Fibroblast of the aortic adventitia (primary cell): ENCODE results near the gene C3orf52. TPM values are rescaled to one million over a fixed set of nuclear protein-coding genes. Genes with fewer than 3 reads are reported as not detected.

Experiments used
- DNase-seq: peaks from one replicate; pipeline ENCODE4 v3.0.0-alpha.2; 2010; ENCODE audit warnings: low read depth
- H3K4me3 ChIP-seq: 2 replicates; pipeline ENCODE4 v1.5.1; 2011; ENCODE audit warnings: low read depth, mild to moderate bottlenecking, control low read depth, low read length, moderate library complexity
- CTCF ChIP-seq: IDR thresholded peaks from 2 replicates; pipeline ENCODE4 v1.5.1; 2011; ENCODE audit warnings: mild to moderate bottlenecking, low read length, control low read depth, inconsistent platforms; ENCODE audit not compliant: insufficient read depth
- small RNA-seq: library from RNA; depleted of rRNA; stranded (forward); fragments of <200 nt; gene quantifications from one replicate; pipeline ENCODE3, GENCODE V24; 2012
- total RNA-seq: library from RNA; depleted of rRNA; stranded (reverse); fragments of >200 nt; gene quantifications from 2 replicates; pipeline ENCODE4 v1.2.3, GENCODE V29; 2012; ENCODE audit warnings: low replicate concordance

The C3orf52 gene
- total RNA-seq, 1 donor: 10.7 TPM

GRCh38 chr3:112143689-112144088 lies 57.5 kb downstream of the C3orf52 start:
- H3K4me3 ChIP-seq: no peak overlapping the region
- DNase-seq: no peak
- TF ChIP-seq CTCF: no peak

- no peak for TF ChIP-seq CTCF
- DNase-seq: no peak
Measured at GRCh38 chr3:112149136-112149535, 62.9 kb downstream of the C3orf52 start.

GRCh38 chr3:112167758-112168157 lies 81.6 kb downstream of the C3orf52 start:
- H3K4me3 ChIP-seq: no peak overlapping the region
- DNase-seq: no peak
- TF ChIP-seq CTCF: no peak

More at GRCh38 chr3:112149136-112149535, 62.9 kb downstream of the C3orf52 start:
- no peak overlapping the region for H3K4me3 ChIP-seq

Small RNA genes lying within 50 kb of the gene (small RNA-seq; reads per million reads assigned to genes)
- not detected for gene MIR567

Other genes with a start within 250 kb of the C3orf52 start
- gene PHLDB2, start 227.1 kb upstream of the C3orf52 start, total RNA-seq: 61.9 and 79.2 TPM in 2 replicates
- gene ABHD10, start 107.4 kb upstream of the C3orf52 start, total RNA-seq: 12.2 and 35.1 TPM in 2 replicates
- gene TAGLN3, start 87.5 kb upstream of the C3orf52 start, total RNA-seq: not detected in 2 replicates
- not detected in 2 replicates for gene TMPRSS7, start 51.7 kb upstream of the C3orf52 start, total RNA-seq
- gene GCSAM, start 46.9 kb downstream of the C3orf52 start, total RNA-seq: not detected in 2 replicates
- 0.33 and 0.45 TPM in 2 replicates for gene SLC9C1, start 207.8 kb downstream of the C3orf52 start, total RNA-seq
- gene CD200, start 246.8 kb downstream of the C3orf52 start, total RNA-seq: 3.3 and 3.7 TPM in 2 replicates